ENCODE measurements around the gene ATP8A2.

ATP8A2 gene

DNA sequence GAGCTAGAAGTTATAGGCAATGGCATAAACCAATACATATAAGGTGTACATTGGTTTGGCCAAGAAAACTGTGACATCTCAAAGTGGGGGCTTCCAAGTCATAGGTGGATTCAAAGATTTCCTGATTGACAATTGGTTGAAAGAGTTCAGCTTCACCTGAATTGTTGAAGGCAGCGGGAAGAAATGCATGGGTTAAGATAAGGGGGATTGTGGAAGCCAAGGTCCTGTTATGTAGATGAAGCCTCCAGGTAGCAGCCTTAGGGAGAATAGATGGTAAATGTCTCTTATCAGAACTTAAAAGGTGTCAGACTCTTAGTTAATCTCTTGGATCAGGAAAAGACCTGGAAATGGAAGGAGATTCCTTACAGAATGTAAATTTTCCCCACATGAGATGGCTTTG lies 26.0 kb downstream of the ATP8A2 start:
- no peak for DNase-seq (ENCODE audit: low read depth, low spot score)
- Histone ChIP-seq H3K27ac (no peak overlapping the region), H3K36me3 (ENCODE audit: insufficient read depth, low read length) (no peaks in the 10 kb centered on the region)

DNA sequence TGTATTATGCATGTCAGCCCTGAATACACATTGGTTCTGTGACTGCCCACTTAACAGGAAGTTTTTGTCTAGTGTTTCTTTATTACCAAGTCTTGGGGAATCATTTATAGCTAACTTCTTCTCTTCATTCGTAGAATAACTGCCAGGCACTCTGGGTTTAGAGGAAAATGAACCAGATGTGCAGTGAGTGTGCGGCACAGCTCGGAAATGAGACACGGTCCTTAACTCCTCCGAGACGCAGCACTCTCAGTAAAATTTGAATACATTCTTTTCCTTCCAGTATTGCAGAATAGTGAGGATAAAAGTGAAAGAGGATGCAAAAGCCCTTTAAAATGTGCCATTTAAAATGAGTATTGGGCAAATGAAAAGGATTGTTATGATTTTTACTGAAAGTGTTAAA lies 29.2 kb downstream of the ATP8A2 start:
- no peak for DNase-seq (ENCODE audit: low read depth, low spot score)
- H3K9me3 ChIP-seq (ENCODE audit: low read depth, low read length), result no peaks in the 10 kb centered on the region
- no peak for TF ChIP-seq POLR2AphosphoS5 (IDR thresholded peaks at IDR 0.05; ENCODE audit: borderline replicate concordance, low read depth, low read length)
- TF ChIP-seq FOXP2 (optimal IDR thresholded peaks at IDR 0.05; ENCODE audit: control extremely low read depth, extremely low read length, insufficient read depth), result no peak
- no peak for TF ChIP-seq EZH2 (IDR thresholded peaks at IDR 0.05)
- no peak overlapping the region for H3K4me3 ChIP-seq
- no peak overlapping the region for H3K9ac ChIP-seq (ENCODE audit: insufficient read length)
- no peaks in the 10 kb centered on the region for H3K36me3 ChIP-seq (ENCODE audit: insufficient read depth, low read length)
- H3K27ac ChIP-seq, result no peak overlapping the region

More for the DNA sequence above, 26.0 kb downstream of the ATP8A2 start:
- Histone ChIP-seq H3K9me3 (ENCODE audit: low read depth, low read length) (no peaks in the 10 kb centered on the region), H3K9ac (ENCODE audit: insufficient read length) (no peak overlapping the region), H3K4me3 (no peak overlapping the region)
- TF ChIP-seq FOXP2 (optimal IDR thresholded peaks at IDR 0.05; ENCODE audit: control extremely low read depth, extremely low read length, insufficient read depth) (no peak), POLR2AphosphoS5 (IDR thresholded peaks at IDR 0.05; ENCODE audit: borderline replicate concordance, low read depth, low read length) (no peak), EZH2 (IDR thresholded peaks at IDR 0.05) (no peak)

DNA sequence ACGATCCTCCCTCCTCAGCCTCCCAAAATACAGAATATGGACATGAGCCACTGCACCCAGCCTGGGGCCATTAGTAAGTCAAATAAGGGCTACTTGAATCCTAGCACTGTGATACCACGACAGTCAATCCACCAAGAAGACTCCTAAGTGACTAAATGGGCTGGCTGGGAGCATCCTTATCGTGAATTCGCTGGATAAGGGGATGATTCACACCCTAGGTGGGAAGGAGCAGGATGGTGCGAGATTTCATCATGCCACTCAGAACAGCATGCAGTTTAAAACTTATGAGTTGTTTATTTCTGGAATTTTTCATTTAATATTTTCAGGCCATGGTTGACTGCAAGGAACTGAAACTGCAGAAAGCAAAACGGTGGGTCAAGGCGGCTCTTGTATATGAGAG lies 30.2 kb downstream of the ATP8A2 start:
- Histone ChIP-seq H3K9me3 (ENCODE audit: low read depth, low read length) (no peaks in the 10 kb centered on the region), H3K4me3 (no peak overlapping the region), H3K27ac (no peak overlapping the region), H3K36me3 (ENCODE audit: insufficient read depth, low read length) (no peaks in the 10 kb centered on the region), H3K9ac (ENCODE audit: insufficient read length) (no peak overlapping the region)
- DNase-seq (ENCODE audit: low read depth, low spot score), result no peak
- TF ChIP-seq EZH2 (IDR thresholded peaks at IDR 0.05) (no peak), FOXP2 (optimal IDR thresholded peaks at IDR 0.05; ENCODE audit: control extremely low read depth, extremely low read length, insufficient read depth) (no peak), POLR2AphosphoS5 (IDR thresholded peaks at IDR 0.05; ENCODE audit: borderline replicate concordance, low read depth, low read length) (no peak)

DNA sequence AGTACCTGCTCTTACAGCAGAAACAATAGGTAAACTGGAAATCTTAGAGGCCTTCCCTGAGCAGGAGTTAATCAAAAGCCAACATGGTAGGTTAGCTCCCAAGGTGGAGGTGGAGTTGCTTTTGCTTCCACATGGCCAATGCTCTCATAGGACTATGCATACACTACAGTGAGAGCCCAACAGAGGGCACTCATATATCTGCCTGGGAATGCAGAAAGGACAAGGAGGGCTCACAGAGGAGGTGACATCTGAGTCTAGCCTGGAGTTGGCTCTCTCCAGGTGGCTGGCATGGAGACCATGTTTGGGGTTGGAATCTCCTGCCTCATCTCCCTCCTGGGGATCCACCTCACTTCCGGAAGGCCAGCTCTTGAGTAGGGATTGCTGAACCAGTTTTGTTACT lies 34.6 kb downstream of the ATP8A2 start:
- TF ChIP-seq FOXP2 (optimal IDR thresholded peaks at IDR 0.05; ENCODE audit: control extremely low read depth, extremely low read length, insufficient read depth) (no peak), EZH2 (IDR thresholded peaks at IDR 0.05) (no peak), POLR2AphosphoS5 (IDR thresholded peaks at IDR 0.05; ENCODE audit: borderline replicate concordance, low read depth, low read length) (no peak)
- Histone ChIP-seq H3K9ac (ENCODE audit: insufficient read length) (no peak overlapping the region), H3K36me3 (ENCODE audit: insufficient read depth, low read length) (no peaks in the 10 kb centered on the region), H3K27ac (no peak overlapping the region), H3K4me3 (no peak overlapping the region), H3K9me3 (ENCODE audit: low read depth, low read length) (no peaks in the 10 kb centered on the region)
- no peak for DNase-seq (ENCODE audit: low read depth, low spot score)

DNA sequence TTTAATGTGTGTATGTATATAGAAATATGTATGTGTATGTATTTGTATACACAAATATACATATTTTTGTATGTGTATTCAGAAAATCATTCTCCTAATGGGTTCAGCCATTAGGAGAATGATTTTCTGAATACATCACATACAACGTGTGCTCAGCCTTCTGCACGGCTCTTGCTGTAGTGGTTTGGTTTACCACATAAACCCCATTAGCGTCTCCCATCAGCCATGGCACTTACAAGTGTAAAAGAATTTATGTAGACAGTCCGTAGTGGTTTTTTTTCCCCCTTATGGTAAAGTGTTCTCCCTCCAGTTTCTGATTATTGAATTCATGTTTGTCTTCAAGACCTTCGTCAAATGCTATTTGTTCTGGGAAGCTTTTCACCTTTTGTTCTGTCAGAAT lies 38.2 kb downstream of the ATP8A2 start:
- Histone ChIP-seq H3K9me3 (ENCODE audit: low read depth, low read length) (no peaks in the 10 kb centered on the region), H3K36me3 (ENCODE audit: insufficient read depth, low read length) (no peaks in the 10 kb centered on the region), H3K9ac (ENCODE audit: insufficient read length) (no peak overlapping the region), H3K4me3 (no peak overlapping the region), H3K27ac (no peak overlapping the region)
- TF ChIP-seq EZH2 (IDR thresholded peaks at IDR 0.05), result no peak
- no peak for DNase-seq (ENCODE audit: low read depth, low spot score)

DNA sequence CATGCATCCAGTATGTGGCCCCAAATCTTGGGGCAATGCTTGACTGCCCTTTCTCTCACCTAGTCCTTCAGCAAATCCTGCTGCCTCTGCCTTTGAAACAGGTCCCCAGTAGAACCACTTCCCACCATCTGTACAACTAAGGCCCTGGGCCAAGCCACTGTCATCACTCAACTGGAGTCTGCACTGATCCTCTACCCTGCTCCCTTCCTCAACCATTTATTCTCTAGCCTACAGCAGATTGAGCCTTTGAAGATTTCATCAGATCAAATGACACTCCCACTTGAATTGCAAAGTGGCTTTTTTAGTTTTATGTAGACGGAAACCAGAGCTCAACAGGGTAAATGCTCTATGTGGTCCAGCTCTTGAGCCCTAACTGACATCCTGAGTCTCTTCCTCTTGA lies 43.5 kb downstream of the ATP8A2 start:
- no peak for DNase-seq (ENCODE audit: low read depth, low spot score)
- TF ChIP-seq EZH2 (IDR thresholded peaks at IDR 0.05), result no peak
- no peak for TF ChIP-seq POLR2AphosphoS5 (IDR thresholded peaks at IDR 0.05; ENCODE audit: borderline replicate concordance, low read depth, low read length)
- no peak for TF ChIP-seq FOXP2 (optimal IDR thresholded peaks at IDR 0.05; ENCODE audit: control extremely low read depth, extremely low read length, insufficient read depth)

DNA sequence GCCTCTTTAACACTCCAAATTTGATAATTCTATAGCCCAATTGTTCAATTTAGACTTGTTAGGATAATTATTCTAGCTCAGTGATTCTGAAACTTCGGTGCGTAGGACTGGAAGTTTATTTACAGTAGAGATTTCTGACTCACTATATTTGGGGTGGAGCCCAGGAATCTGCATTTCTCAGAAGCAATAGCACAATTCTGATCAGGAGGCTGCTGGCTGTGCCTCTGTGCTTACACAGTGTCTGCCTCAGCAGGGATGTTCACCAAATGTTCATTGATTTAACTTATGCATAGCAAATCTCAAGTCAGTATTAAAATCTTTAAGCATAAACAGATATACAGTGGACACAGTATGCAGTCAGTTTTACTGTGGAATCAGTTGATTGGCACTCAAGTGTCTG lies 45.8 kb downstream of the ATP8A2 start:
- H3K9ac ChIP-seq (ENCODE audit: insufficient read length), result no peak overlapping the region
- DNase-seq (ENCODE audit: low read depth, low spot score), result no peak
- H3K9me3 ChIP-seq (ENCODE audit: low read depth, low read length), result no peaks in the 10 kb centered on the region
- no peak overlapping the region for H3K27ac ChIP-seq
- no peaks in the 10 kb centered on the region for H3K36me3 ChIP-seq (ENCODE audit: insufficient read depth, low read length)
- no peak for TF ChIP-seq FOXP2 (optimal IDR thresholded peaks at IDR 0.05; ENCODE audit: control extremely low read depth, extremely low read length, insufficient read depth)
- TF ChIP-seq POLR2AphosphoS5 (IDR thresholded peaks at IDR 0.05; ENCODE audit: borderline replicate concordance, low read depth, low read length), result no peak
- no peak for TF ChIP-seq EZH2 (IDR thresholded peaks at IDR 0.05)
- H3K4me3 ChIP-seq, result no peak overlapping the region

More for the DNA sequence above, 43.5 kb downstream of the ATP8A2 start:
- H3K9ac ChIP-seq (ENCODE audit: insufficient read length), result no peak overlapping the region
- H3K27ac ChIP-seq, result no peak overlapping the region
- H3K4me3 ChIP-seq, result no peak overlapping the region
- H3K9me3 ChIP-seq (ENCODE audit: low read depth, low read length), result no peaks in the 10 kb centered on the region
- H3K36me3 ChIP-seq (ENCODE audit: insufficient read depth, low read length), result no peaks in the 10 kb centered on the region

DNA sequence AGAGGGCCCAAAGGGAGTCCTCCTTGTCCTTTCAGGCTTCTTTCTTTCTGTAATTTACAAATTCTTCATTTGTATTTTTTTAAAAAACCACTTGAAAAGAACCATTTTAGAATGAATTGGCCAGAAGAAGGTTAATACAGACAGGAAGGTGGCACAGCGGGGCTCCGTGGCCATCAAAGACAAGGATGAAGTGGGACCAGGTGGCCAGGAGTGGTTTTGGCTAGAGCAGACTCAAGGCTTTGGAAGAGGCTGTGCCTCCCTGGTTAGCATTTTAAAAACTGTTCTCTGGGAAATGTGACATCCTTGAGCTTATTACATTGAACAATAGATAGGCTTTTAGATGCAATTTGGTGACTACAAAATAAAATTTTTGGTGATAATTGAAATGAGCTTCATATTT lies 48.4 kb downstream of the ATP8A2 start:
- no peak overlapping the region for H3K27ac ChIP-seq
- H3K36me3 ChIP-seq (ENCODE audit: insufficient read depth, low read length), result no peaks in the 10 kb centered on the region
- H3K4me3 ChIP-seq, result no peak overlapping the region
- no peak for TF ChIP-seq POLR2AphosphoS5 (IDR thresholded peaks at IDR 0.05; ENCODE audit: borderline replicate concordance, low read depth, low read length)
- TF ChIP-seq FOXP2 (optimal IDR thresholded peaks at IDR 0.05; ENCODE audit: control extremely low read depth, extremely low read length, insufficient read depth), result no peak
- TF ChIP-seq EZH2 (IDR thresholded peaks at IDR 0.05), result no peak
- DNase-seq (ENCODE audit: low read depth, low spot score), result no peak
- no peaks in the 10 kb centered on the region for H3K9me3 ChIP-seq (ENCODE audit: low read depth, low read length)
- H3K9ac ChIP-seq (ENCODE audit: insufficient read length), result no peak overlapping the region

DNA sequence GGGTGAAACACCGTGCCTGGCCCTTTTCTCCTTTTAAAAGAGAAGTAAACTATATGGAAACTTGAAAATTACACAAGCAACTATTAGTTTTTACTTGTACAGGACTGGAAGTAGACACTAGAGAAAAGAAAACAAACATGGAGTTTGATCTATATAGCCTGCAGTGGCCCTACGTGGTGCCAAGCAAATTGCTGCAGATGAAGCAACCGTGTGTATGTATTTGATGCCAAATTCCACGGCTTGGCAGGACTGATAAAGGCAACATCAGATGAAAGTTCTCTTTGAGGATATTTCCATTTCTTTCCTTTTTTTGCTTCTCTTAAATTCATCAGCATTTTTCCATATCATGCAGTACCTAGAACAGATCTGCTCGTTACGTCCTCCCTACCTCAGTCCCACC lies 49.8 kb downstream of the ATP8A2 start:
- H3K36me3 ChIP-seq (ENCODE audit: insufficient read depth, low read length), result no peaks in the 10 kb centered on the region
- H3K27ac ChIP-seq, result no peak overlapping the region
- no peak for DNase-seq (ENCODE audit: low read depth, low spot score)
- H3K9me3 ChIP-seq (ENCODE audit: low read depth, low read length), result no peaks in the 10 kb centered on the region
- no peak for TF ChIP-seq POLR2AphosphoS5 (IDR thresholded peaks at IDR 0.05; ENCODE audit: borderline replicate concordance, low read depth, low read length)
- no peak for TF ChIP-seq FOXP2 (optimal IDR thresholded peaks at IDR 0.05; ENCODE audit: control extremely low read depth, extremely low read length, insufficient read depth)
- no peak for TF ChIP-seq EZH2 (IDR thresholded peaks at IDR 0.05)
- no peak overlapping the region for H3K4me3 ChIP-seq
- no peak overlapping the region for H3K9ac ChIP-seq (ENCODE audit: insufficient read length)
